Renal cortical epithelial cell (primary cell): ENCODE results near the gene SLC44A3. TPM values are rescaled to one million over a fixed set of nuclear protein-coding genes. Genes with fewer than 3 reads are reported as not detected.

Source experiments
- DNase-seq: peaks from one replicate; pipeline ENCODE4 v3.0.0-alpha.2; 2011; ENCODE audit warnings: low read depth
- total RNA-seq: library from RNA; depleted of rRNA; stranded (reverse); fragments of >200 nt; gene quantifications from 2 replicates; pipeline ENCODE4 v1.2.3, GENCODE V29; 2014

The SLC44A3 gene
- total RNA-seq, 1 donor from 2014 or later, result 54.5 TPM

DNA sequence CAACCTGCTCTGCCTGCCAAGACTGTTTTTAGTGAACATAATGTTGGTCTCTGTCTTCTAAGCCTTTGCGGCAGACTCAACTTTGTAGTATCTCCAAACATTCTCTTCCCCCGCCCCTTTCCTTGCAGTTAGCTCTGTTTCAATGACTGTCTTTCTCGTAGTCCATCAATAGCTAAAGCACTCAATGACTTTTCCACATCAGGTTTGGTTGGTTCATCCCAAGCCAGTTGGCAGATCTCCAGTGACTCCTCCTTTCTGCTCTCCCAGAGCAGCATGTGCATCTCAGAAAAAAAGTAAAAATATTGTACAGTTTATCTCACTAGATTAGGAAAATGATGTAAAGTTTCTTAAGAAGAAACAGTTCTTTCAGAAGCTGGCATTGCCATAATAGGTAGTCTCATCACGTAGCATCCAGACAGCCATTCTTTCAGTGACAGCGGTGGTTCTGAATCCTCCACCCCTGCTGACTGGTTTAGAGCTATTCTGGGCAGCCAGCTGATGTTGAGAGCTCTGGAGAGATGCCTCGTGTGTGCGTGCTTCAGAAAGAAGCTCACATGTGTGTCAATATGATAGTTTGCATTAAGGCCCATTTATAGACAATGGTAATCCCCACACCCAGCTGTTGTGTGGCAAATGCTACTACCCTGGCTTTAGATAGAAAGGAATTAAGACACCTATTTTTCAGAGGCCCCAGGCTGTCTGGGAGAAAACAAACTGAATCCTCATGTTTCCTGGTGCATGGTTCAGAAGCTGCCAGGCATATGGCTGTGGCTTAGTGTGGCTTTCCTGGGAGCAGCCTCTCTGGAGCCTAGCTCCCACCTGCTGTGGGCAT, 53.6 kb downstream of the SLC44A3 start:
- DNase-seq, result no peak

DNA sequence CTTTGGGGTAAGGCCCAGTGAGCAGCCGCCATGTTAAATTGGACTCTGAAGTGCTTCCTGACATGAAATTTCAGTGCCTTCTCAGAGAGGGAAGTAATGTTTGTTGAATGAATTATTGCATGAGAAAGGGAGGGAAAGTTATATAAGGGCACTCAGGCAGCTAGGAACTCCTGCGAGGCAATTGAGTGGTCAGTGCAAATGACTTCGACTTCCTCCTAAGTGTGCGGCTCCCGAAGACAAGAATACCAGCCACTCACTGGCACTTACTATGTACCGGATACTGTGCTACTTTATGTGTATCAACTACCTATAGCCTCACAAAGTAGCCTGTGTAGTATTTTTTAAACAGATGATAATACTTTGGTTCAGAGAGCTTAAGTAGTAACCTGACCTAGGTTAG, 54.3 kb downstream of the SLC44A3 start:
- DNase-seq, result no peak

DNA sequence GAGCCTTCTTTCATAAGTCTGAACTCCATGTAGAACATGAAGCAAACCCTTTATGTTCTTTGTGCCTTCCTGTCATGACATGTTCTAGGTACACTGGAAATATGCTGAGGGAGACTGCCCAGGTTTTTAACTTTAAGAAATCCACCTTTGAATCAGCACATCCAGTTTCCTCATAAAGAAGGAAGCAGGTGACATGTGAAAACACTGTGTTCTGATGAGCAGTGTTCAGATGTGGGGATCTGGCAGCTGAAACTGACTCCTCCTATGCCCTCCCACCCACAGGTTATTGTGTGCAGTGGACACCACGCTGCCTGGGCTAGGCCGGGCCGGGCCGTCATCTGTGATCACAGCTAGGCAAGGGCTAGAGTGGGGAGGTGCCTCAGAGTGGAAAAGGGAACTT, 55.6 kb downstream of the SLC44A3 start:
- no peak for DNase-seq

DNA sequence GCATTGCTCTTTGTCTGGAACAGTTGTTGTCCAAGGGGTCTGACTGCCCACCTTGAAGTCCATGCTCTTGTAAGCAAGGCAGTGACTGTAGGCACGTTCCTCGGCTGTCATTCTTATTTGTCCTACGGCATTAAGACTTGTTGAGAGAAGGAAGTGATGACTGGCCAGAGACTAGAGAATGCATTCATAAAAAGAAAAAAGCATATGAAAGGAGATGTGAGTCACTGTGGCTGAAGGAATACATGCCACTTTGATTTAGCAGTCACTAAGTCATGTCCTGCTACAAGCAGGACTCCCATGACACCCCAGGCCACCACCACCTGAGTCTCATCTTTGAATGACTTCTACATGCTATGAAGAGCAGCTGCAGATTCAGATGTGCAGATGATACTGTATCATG, 56.2 kb downstream of the SLC44A3 start:
- DNase-seq, result no peak

GRCh38 chr1:94878329-94878728, 58.2 kb downstream of the SLC44A3 start:
- no peak for DNase-seq

GRCh38 chr1:94883691-94884090, 63.5 kb downstream of the SLC44A3 start:
- peak; percentile 31 for DNase-seq

- peak; percentile 82 for DNase-seq
These were observed 63.9 kb downstream of the SLC44A3 start for GRCh38 chr1:94884106-94884505.

- DNase-seq, result no peak
These were observed 64.3 kb downstream of the SLC44A3 start for GRCh38 chr1:94884507-94884906.

GRCh38 chr1:94886361-94886760, 66.2 kb downstream of the SLC44A3 start:
- DNase-seq, result no peak

DNA sequence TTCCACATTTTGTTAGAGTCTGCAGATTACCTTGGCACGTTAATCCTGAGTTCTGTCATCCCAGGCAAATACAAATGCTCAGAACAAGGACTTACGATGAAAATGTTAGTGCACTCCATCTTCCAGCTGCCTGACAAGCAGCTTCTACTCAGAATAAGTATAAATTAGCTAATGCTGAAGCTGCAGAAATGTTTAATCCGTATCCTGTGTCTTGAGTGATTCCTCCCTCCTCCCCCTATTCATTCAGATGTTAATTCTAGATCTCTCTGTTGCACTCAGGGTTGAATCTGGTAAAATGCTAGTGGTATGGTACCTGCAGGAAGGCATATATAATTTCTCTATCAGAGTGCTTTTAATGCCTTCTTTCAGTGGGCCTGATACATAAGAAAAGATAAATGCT, 66.9 kb downstream of the SLC44A3 start:
- DNase-seq, result no peak

DNA sequence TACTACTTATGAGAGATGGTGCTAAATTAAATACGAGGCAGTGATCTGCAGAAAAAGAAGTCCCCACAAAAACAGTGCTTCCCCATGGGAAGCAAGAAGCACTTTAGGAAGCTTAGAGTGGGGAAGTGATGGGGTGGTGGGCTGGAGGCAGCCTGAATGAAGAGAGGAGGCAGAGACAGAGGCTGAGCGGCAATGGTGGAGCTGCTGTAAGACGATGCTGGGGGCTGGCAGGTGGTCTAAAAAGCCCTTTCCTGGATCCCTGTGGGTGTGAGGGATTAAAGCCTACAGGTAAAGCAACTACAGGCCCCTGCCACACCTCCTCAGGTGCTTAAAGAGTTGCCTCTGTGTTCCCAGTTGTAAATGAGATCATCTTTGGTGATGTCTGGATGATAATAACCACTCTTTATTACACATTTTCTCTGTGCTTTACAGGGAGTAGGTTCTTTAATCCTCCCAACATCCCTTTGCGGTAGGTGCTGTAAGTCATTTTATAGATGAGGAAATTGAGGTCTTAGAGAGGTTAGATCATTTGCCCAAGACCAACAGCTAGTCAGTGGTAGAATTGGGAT, 67.5 kb downstream of the SLC44A3 start:
- DNase-seq, result no peak

- no peak for DNase-seq
These were observed 68.0 kb downstream of the SLC44A3 start for GRCh38 chr1:94888201-94888600.

- no peak for DNase-seq
These were observed 72.6 kb downstream of the SLC44A3 start for GRCh38 chr1:94892604-94893254.

DNA sequence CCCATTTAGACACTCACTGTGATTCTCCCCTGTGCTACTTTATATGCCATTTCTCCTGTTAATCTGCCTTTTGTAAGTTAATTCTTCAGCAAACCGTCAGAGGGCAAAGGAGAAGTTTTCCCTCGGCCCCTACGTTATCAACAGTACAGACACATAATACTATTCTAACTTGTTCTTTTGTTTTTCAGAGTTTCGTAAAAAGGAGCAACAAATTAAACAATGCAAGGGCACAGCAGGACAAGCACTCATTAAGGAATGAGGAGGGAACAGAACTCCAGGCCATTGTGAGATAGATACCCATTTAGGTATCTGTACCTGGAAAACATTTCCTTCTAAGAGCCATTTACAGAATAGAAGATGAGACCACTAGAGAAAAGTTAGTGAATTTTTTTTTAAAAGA, 74.5 kb downstream of the SLC44A3 start:
- DNase-seq, result no peak

DNA sequence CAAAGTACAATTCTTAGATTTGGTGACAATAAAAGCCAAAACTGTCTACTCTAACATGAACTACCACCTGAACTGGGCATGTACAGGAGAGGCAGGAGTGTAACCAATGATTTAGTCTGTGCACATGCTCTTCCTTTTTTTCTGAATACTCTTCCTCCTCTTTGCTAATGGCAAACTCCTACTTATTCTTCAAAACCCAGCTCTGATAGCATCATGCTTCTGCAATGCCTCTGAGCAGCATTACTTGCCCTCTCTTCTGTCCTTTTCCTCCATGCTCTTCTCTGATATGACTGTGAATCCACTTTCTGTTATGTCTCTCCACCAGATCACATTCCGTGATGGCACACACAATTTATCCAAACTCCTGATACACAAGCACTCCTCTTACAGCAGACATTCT, 75.4 kb downstream of the SLC44A3 start:
- no peak for DNase-seq

GRCh38 chr1:94898491-94899385, 78.6 kb downstream of the SLC44A3 start:
- peak; percentile 21 for DNase-seq

GRCh38 chr1:94899756-94900155, 79.6 kb downstream of the SLC44A3 start:
- peak; percentile 42 for DNase-seq

- DNase-seq, result no peak
These were observed 81.7 kb downstream of the SLC44A3 start for GRCh38 chr1:94901841-94902240.

DNA sequence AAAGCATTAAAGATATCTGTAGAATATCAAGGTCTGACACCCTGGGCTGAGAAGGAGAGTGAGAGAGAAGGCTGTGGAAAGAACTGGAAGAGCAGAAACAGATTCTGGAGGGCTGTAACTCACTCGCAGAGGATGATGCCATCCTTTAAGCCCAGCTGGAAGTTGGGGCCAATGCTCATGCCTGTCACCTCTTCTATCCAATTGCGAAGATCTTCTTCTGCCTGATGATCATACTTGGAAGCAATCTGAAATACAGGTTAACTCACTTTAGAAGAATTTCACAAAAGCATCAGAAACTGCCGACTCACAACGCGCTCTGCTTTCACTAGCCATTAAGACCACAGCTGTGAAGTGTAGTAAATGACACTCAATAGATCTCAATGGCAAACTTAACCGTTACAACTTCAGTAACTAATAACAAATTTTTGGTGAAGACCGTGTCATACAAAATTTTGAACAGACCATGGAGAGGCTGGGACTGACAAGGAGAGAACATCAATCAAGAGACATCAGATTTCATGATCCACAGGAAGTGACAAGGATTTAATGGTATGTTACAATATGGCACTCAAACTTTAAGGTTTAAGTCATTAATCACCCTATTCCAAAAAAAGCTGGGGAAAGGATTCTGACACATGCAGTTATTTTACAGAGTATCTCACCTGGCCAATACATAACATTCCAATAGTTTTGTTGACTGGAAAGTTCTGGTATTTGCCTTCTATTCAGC, 83.3 kb downstream of the SLC44A3 start:
- no peak for DNase-seq

DNA sequence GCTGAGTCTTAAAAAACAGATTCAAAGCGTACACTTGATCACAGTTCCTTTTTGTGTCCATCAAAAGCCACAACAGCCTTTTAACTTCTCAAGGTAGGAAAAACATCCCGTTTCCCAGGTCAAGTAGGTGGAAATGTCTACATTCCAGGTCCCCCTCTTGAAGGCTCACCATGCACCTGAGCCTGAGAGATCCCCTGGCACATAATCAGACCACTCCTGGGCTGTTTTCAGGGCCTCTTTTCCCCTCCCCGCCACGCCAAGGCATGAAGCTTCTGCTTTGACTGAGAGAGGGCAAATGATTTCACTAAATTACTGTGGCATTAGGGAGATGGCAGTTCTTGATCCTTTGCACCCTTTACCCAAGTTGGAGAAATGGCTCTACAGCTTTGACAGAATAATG, 85.0 kb downstream of the SLC44A3 start:
- DNase-seq, result no peak

- DNase-seq, result no peak
These were observed 86.2 kb downstream of the SLC44A3 start for GRCh38 chr1:94906382-94906781.
